ENCODE measurements around the gene CEP95. TPM values are rescaled to one million over a fixed set of nuclear protein-coding genes. Genes with fewer than 3 reads are reported as not detected.
"Not testable (repeated sequence)": the region's sequence is repeated elsewhere in the genome, so short reads cannot be mapped to it uniquely, and the experiment has no call there.

CEP95 gene
- polyA plus RNA-seq, 1 donor from 2014 or later, result 220 TPM

GRCh38 chr17:64459284-64459747, 47.5 kb upstream of the CEP95 start (continued):
- no peak for TF ChIP-seq TAF1 (IDR thresholded peaks at IDR 0.05; ENCODE audit: low read depth)
- no peak for TF ChIP-seq POLR2AphosphoS5 (IDR thresholded peaks at IDR 0.05)
- no peak for TF ChIP-seq EZH2 (IDR thresholded peaks at IDR 0.05; ENCODE audit: borderline replicate concordance, insufficient read depth, low read length, poor library complexity, severe bottlenecking)

DNA sequence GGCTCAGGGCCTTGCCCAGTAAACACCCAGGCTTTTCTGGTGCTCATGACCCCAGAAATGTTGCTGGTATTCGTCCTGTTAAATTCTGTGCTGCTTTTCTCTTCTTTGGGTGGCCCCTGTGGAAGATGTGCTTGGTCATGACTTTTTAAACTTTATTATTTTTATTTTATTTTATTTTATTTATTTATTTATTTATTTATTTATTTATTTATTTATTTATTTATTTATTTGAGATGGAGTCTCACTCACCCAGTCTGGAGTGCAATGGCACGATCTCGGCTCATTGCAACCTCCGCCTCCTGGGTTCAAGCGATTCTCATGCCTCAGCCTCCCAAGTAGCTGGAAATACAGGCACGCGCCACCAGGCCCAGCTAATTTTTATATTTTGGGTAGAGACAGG, 47.0 kb upstream of the CEP95 start:
- not testable (repeated sequence) for H3K79me2 ChIP-seq (replicated peaks; ENCODE audit: insufficient read depth, low read length); H3F3A ChIP-seq (ENCODE audit: insufficient read depth, low read length, poor library complexity, severe bottlenecking); H3K27me3 ChIP-seq (ENCODE audit: insufficient read depth, low read depth, low read length); H3K9ac ChIP-seq (ENCODE audit: low read length); H2AFZ ChIP-seq (ENCODE audit: low read depth, low read length); H3K9me3 ChIP-seq (ENCODE audit: low read length); H3K4me2 ChIP-seq (ENCODE audit: low read length); H4K20me1 ChIP-seq (ENCODE audit: insufficient read depth); H3K27ac ChIP-seq (ENCODE audit: low read length); H3K4me3 ChIP-seq (ENCODE audit: low read length); H3K9me2 ChIP-seq (ENCODE audit: insufficient read depth, low read length); H3K36me3 ChIP-seq (ENCODE audit: insufficient read depth, low read length)

GRCh38 chr17:64460955-64461354, 45.8 kb upstream of the CEP95 start:
- no peak overlapping the region for H3K27ac ChIP-seq (ENCODE audit: low read length)
- no peak overlapping the region for H2AFZ ChIP-seq (ENCODE audit: low read depth, low read length)
- no peak overlapping the region for H3K4me3 ChIP-seq (ENCODE audit: low read length)
- H3K9me3 ChIP-seq (ENCODE audit: low read length), result no peaks in the 10 kb centered on the region
- no peaks in the 10 kb centered on the region for H3K79me2 ChIP-seq (replicated peaks; ENCODE audit: insufficient read depth, low read length)
- no peaks in the 10 kb centered on the region for H3F3A ChIP-seq (ENCODE audit: insufficient read depth, low read length, poor library complexity, severe bottlenecking)
- H3K4me2 ChIP-seq (ENCODE audit: low read length), result no peak overlapping the region
- no peak for TF ChIP-seq RAD21 (conservative IDR thresholded peaks at IDR 0.05)
- TF ChIP-seq, protein P1, sequence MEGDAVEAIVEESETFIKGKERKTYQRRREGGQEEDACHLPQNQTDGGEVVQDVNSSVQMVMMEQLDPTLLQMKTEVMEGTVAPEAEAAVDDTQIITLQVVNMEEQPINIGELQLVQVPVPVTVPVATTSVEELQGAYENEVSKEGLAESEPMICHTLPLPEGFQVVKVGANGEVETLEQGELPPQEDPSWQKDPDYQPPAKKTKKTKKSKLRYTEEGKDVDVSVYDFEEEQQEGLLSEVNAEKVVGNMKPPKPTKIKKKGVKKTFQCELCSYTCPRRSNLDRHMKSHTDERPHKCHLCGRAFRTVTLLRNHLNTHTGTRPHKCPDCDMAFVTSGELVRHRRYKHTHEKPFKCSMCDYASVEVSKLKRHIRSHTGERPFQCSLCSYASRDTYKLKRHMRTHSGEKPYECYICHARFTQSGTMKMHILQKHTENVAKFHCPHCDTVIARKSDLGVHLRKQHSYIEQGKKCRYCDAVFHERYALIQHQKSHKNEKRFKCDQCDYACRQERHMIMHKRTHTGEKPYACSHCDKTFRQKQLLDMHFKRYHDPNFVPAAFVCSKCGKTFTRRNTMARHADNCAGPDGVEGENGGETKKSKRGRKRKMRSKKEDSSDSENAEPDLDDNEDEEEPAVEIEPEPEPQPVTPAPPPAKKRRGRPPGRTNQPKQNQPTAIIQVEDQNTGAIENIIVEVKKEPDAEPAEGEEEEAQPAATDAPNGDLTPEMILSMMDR (IDR thresholded peaks at IDR 0.05; ENCODE audit: poor library complexity, severe bottlenecking), result no peak
- H3K27me3 ChIP-seq (ENCODE audit: insufficient read depth, low read depth, low read length), result no peaks in the 10 kb centered on the region
- no peak overlapping the region for H3K9ac ChIP-seq (ENCODE audit: low read length)
- H4K20me1 ChIP-seq (ENCODE audit: insufficient read depth), result no peaks in the 10 kb centered on the region
- H3K36me3 ChIP-seq (ENCODE audit: insufficient read depth, low read length), result no peaks in the 10 kb centered on the region
- no peaks in the 10 kb centered on the region for H3K9me2 ChIP-seq (ENCODE audit: insufficient read depth, low read length)

- Histone ChIP-seq H3K4me3 (ENCODE audit: low read length) (no peak overlapping the region), H3K36me3 (ENCODE audit: insufficient read depth, low read length) (no peaks in the 10 kb centered on the region), H4K20me1 (ENCODE audit: insufficient read depth) (no peaks in the 10 kb centered on the region), H2AFZ (ENCODE audit: low read depth, low read length) (no peak overlapping the region), H3K9me2 (ENCODE audit: insufficient read depth, low read length) (no peaks in the 10 kb centered on the region), H3K9me3 (ENCODE audit: low read length) (no peaks in the 10 kb centered on the region), H3K79me2 (replicated peaks; ENCODE audit: insufficient read depth, low read length) (no peaks in the 10 kb centered on the region), H3K4me2 (ENCODE audit: low read length) (no peak overlapping the region), H3K9ac (ENCODE audit: low read length) (no peak overlapping the region), H3K27me3 (ENCODE audit: insufficient read depth, low read depth, low read length) (no peaks in the 10 kb centered on the region), H3K27ac (ENCODE audit: low read length) (no peak overlapping the region), H3F3A (ENCODE audit: insufficient read depth, low read length, poor library complexity, severe bottlenecking) (no peaks in the 10 kb centered on the region)
- no peak for TF ChIP-seq POLR2AphosphoS5 (IDR thresholded peaks at IDR 0.05)
- no peak for TF ChIP-seq SMC3 (conservative IDR thresholded peaks at IDR 0.05; ENCODE audit: poor library complexity)
- TF ChIP-seq, protein P2, sequence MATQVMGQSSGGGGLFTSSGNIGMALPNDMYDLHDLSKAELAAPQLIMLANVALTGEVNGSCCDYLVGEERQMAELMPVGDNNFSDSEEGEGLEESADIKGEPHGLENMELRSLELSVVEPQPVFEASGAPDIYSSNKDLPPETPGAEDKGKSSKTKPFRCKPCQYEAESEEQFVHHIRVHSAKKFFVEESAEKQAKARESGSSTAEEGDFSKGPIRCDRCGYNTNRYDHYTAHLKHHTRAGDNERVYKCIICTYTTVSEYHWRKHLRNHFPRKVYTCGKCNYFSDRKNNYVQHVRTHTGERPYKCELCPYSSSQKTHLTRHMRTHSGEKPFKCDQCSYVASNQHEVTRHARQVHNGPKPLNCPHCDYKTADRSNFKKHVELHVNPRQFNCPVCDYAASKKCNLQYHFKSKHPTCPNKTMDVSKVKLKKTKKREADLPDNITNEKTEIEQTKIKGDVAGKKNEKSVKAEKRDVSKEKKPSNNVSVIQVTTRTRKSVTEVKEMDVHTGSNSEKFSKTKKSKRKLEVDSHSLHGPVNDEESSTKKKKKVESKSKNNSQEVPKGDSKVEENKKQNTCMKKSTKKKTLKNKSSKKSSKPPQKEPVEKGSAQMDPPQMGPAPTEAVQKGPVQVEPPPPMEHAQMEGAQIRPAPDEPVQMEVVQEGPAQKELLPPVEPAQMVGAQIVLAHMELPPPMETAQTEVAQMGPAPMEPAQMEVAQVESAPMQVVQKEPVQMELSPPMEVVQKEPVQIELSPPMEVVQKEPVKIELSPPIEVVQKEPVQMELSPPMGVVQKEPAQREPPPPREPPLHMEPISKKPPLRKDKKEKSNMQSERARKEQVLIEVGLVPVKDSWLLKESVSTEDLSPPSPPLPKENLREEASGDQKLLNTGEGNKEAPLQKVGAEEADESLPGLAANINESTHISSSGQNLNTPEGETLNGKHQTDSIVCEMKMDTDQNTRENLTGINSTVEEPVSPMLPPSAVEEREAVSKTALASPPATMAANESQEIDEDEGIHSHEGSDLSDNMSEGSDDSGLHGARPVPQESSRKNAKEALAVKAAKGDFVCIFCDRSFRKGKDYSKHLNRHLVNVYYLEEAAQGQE (IDR thresholded peaks at IDR 0.05; ENCODE audit: borderline replicate concordance), result no peak
- no peak for TF ChIP-seq MXI1 (conservative IDR thresholded peaks at IDR 0.05; ENCODE audit: poor library complexity, severe bottlenecking)
- TF ChIP-seq EP300 (conservative IDR thresholded peaks at IDR 0.05; ENCODE audit: poor library complexity, severe bottlenecking), result no peak
- TF ChIP-seq RAD21 (conservative IDR thresholded peaks at IDR 0.05), result no peak
- TF ChIP-seq EZH2 (IDR thresholded peaks at IDR 0.05; ENCODE audit: borderline replicate concordance, insufficient read depth, low read length, poor library complexity, severe bottlenecking), result no peak
- TF ChIP-seq, protein P1 (IDR thresholded peaks at IDR 0.05; ENCODE audit: poor library complexity, severe bottlenecking), result no peak
These were observed 45.0 kb upstream of the CEP95 start for GRCh38 chr17:64461788-64462187.

Data from neural cell (in vitro differentiated cells).